PC-3 (cell line): ENCODE measurements around the gene PER2. TPM values are rescaled to one million over a fixed set of nuclear protein-coding genes. Genes with fewer than 3 reads are reported as not detected.
A peak's percentile ranks its signal among the peaks of the same experiment; 100 is the strongest.

Experiments used
- ATAC-seq: fragments of 200-7000 bp; cut with Tn5 transposase; 2 replicates; pipeline ENCODE4 v1.9.1; 2020; ENCODE audit warnings: mild to moderate bottlenecking, moderate library complexity
- BruUV-seq: library from RNA; stranded (reverse); fragments of 400-500 nt; replicated peaks from 2 replicates; lab custom pipeline; 2021; lab: Mats Ljungman, UMichigan
- CTCF ChIA-PET: fragments of 300-600 bp; sonication (Branson Sonifier 250); formaldehyde crosslinking; loops from one replicate; lab custom pipeline; 2022; ENCODE audit warnings: antibody characterized with exemption; lab: Charles Lee
- POLR2A ChIA-PET: fragments of 300-600 bp; sonication (Branson Sonifier 250); formaldehyde crosslinking; loops from one replicate; lab custom pipeline; 2022; ENCODE audit warnings: antibody characterized with exemption; ENCODE audit not compliant: unreplicated experiment; lab: Charles Lee
- DNase-seq: peaks from one replicate; pipeline ENCODE4 v3.0.0-alpha.2; 2015
- H2AFZ ChIP-seq: fragments of 300-600 bp; sonication (generic); 2 replicates; pipeline ENCODE4 v1.6.0; 2016; ENCODE audit warnings: antibody characterized with exemption, low read length
- H3F3A ChIP-seq: fragments of 300-600 bp; sonication (generic); one replicate; pipeline ENCODE4 v1.6.0; 2017; ENCODE audit warnings: antibody characterized with exemption, low read length, control low read depth, mild to moderate bottlenecking; ENCODE audit not compliant: unreplicated experiment
- H3K27ac ChIP-seq: fragments of 300-600 bp; sonication (generic); 2 replicates; pipeline ENCODE4 v1.5.1; 2016; ENCODE audit warnings: mild to moderate bottlenecking, low read length
- H3K27me3 ChIP-seq: fragments of 300-600 bp; sonication (generic); 2 replicates; pipeline ENCODE4 v1.6.1; 2016; ENCODE audit warnings: low read length, mixed read lengths
- H3K36me3 ChIP-seq: fragments of 300-600 bp; sonication (generic); 2 replicates; pipeline ENCODE4 v1.6.1; 2016; ENCODE audit warnings: low read depth, mixed run types, low read length, mixed read lengths
- H3K4me1 ChIP-seq: fragments of 300-600 bp; sonication (generic); 2 replicates; pipeline ENCODE4 v1.5.1; 2016; ENCODE audit warnings: low read length; ENCODE audit not compliant: insufficient read depth
- H3K4me2 ChIP-seq: fragments of 300-600 bp; sonication (generic); 2 replicates; pipeline ENCODE4 v1.6.0; 2016; ENCODE audit warnings: low read length
- H3K4me3 ChIP-seq: fragments of 300-600 bp; sonication (generic); 2 replicates; pipeline ENCODE4 v1.5.1; 2016; ENCODE audit warnings: mild to moderate bottlenecking, low read length, mixed read lengths
- H3K79me2 ChIP-seq: fragments of 300-600 bp; sonication (generic); 2 replicates; pipeline ENCODE4 v1.6.1; 2017; ENCODE audit warnings: low read length, mixed read lengths
- H3K9ac ChIP-seq: fragments of 300-600 bp; sonication (generic); 2 replicates; pipeline ENCODE4 v1.6.0; 2016; ENCODE audit warnings: mild to moderate bottlenecking, low read length
- H3K9me2 ChIP-seq: fragments of 300-600 bp; sonication (generic); replicated peaks from 2 replicates; pipeline ENCODE4 v1.6.1; 2016; ENCODE audit warnings: mixed run types, low read length, mixed read lengths
- H3K9me3 ChIP-seq: fragments of 300-600 bp; sonication (generic); 2 replicates; pipeline ENCODE4 v1.6.1; 2016; ENCODE audit warnings: low read length, mixed read lengths
- H4K20me1 ChIP-seq: fragments of 300-600 bp; sonication (generic); 2 replicates; pipeline ENCODE4 v1.6.1; 2016; ENCODE audit warnings: low read length, mixed read lengths
- EZH2 ChIP-seq: fragments of 300-600 bp; sonication (generic); IDR thresholded peaks from one replicate; pipeline ENCODE4 v1.6.1; 2017; ENCODE audit warnings: antibody characterized with exemption, mild to moderate bottlenecking, low read length; ENCODE audit not compliant: unreplicated experiment
- EZH2phosphoT487 ChIP-seq: fragments of 300-600 bp; sonication (generic); IDR thresholded peaks from 2 replicates; pipeline ENCODE4 v1.6.1; 2018; ENCODE audit warnings: mild to moderate bottlenecking, antibody characterized with exemption, low read length, borderline replicate concordance
- intact Hi-C: fragments of 100-400 bp; cut with micrococcal nuclease; formaldehyde crosslinking; loops from 2 replicates; pipeline ENCODE4 v1.9.0; 2023
- total RNA-seq: library from RNA; depleted of rRNA; stranded (reverse); fragments of >200 nt; gene quantifications from 2 replicates; pipeline ENCODE4 v1.2.3, GENCODE V29; 2014
- TF ChIP-seq, protein P1 (sequence below): fragments of 300-600 bp; sonication (generic); conservative IDR thresholded peaks from 2 replicates; pipeline ENCODE4 v1.5.1; 2017; ENCODE audit warnings: antibody characterized with exemption, low read depth, mild to moderate bottlenecking, low read length

The PER2 gene
- total RNA-seq, 1 experiment from 2014 or later, result 8.6 TPM

- ATAC-seq (no peak), DNase-seq (no peak)
- Histone ChIP-seq H3K79me2 (no peaks in the 10 kb centered on the region), H3K9me2 (no peaks in the 10 kb centered on the region), H4K20me1 (no peaks in the 10 kb centered on the region), H3K9ac (no peak overlapping the region), H3K27ac (no peak overlapping the region), H2AFZ (no peak overlapping the region), H3K27me3 (no peaks in the 10 kb centered on the region), H3K4me1 (peaks cover 20% of the 10 kb centered on the region), H3F3A (peaks cover 5% of the 10 kb centered on the region), H3K9me3 (no peaks in the 10 kb centered on the region), H3K4me3 (no peak overlapping the region), H3K4me2 (no peak overlapping the region), H3K36me3 (no peaks in the 10 kb centered on the region)
- ChIA-PET POLR2A (no interaction called here), CTCF (interaction anchor here (0.6 kb wide), 1 partner anchor 39 kb away, joined by 4 read pairs; no protein-coding TSS in a partner anchor)
- TF ChIP-seq EZH2phosphoT487, result no peak
- intact Hi-C loops, result no loop called here
- BruUV-seq, result no TSS peak
Measured at GRCh38 chr2:238294046-238294392, 5.6 kb upstream of the PER2 start.

DNA sequence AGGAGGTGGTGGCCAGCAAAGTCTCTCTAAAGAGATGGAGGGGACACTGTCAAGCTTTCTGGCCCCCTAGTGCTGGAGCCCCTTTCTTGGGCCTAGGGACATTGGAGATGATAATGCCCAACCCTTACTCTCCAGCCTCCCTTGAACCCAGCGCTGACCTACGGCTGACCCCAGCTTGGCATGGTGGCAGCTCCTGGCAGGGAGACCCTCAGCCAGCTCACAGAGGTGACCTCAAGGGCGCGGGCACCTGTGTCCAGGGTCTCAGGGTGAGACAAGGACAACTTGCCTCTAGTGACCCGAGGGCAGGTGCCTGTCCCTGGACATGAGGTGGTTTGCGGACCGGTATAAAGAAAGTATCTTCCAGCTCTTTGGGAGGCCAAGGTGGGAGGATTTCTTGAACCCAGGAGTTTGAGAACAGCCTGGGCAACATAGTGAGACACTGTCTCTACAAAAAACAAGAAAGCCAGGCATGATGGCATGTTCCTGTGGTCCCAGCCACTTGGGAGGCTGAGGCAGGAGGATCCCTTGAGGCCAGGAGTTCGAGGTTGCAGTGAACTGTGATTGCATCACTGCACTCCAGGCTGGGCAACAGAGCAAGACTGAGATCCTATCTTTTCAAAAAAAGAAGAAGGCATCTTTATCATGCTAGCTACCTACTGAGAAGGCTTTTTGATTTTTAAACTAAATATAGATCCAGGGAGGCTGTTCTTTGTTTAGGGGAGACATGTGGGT lies 3.3 kb upstream of the PER2 start:
- no TSS peak for BruUV-seq
- ChIA-PET POLR2A (no interaction called here), CTCF (no interaction called here)
- H3K4me1 ChIP-seq, result peaks cover 30% of the 10 kb centered on the region
- peak overlapping the region; percentile 73; the same call in 1 of the 2 replicates for H3K9ac ChIP-seq
- peaks cover 5% of the 10 kb centered on the region for H3F3A ChIP-seq
- no peak overlapping the region for H3K4me2 ChIP-seq
- no peak overlapping the region for H2AFZ ChIP-seq
- no peaks in the 10 kb centered on the region for H3K9me3 ChIP-seq
- no peaks in the 10 kb centered on the region for H3K9me2 ChIP-seq
- H3K36me3 ChIP-seq, result no peaks in the 10 kb centered on the region
- DNase-seq (no peak), ATAC-seq (no peak)
- intact Hi-C loops, result no loop called here
- H3K79me2 ChIP-seq, result peaks cover 16% of the 10 kb centered on the region
- H4K20me1 ChIP-seq, result no peaks in the 10 kb centered on the region
- TF ChIP-seq, protein P1, sequence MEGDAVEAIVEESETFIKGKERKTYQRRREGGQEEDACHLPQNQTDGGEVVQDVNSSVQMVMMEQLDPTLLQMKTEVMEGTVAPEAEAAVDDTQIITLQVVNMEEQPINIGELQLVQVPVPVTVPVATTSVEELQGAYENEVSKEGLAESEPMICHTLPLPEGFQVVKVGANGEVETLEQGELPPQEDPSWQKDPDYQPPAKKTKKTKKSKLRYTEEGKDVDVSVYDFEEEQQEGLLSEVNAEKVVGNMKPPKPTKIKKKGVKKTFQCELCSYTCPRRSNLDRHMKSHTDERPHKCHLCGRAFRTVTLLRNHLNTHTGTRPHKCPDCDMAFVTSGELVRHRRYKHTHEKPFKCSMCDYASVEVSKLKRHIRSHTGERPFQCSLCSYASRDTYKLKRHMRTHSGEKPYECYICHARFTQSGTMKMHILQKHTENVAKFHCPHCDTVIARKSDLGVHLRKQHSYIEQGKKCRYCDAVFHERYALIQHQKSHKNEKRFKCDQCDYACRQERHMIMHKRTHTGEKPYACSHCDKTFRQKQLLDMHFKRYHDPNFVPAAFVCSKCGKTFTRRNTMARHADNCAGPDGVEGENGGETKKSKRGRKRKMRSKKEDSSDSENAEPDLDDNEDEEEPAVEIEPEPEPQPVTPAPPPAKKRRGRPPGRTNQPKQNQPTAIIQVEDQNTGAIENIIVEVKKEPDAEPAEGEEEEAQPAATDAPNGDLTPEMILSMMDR, result no peak
- TF ChIP-seq EZH2 (no peak), EZH2phosphoT487 (no peak)
- peak overlapping the region; percentile 95 for H3K27ac ChIP-seq
- no peaks in the 10 kb centered on the region for H3K27me3 ChIP-seq
- H3K4me3 ChIP-seq, result no peak overlapping the region

DNA sequence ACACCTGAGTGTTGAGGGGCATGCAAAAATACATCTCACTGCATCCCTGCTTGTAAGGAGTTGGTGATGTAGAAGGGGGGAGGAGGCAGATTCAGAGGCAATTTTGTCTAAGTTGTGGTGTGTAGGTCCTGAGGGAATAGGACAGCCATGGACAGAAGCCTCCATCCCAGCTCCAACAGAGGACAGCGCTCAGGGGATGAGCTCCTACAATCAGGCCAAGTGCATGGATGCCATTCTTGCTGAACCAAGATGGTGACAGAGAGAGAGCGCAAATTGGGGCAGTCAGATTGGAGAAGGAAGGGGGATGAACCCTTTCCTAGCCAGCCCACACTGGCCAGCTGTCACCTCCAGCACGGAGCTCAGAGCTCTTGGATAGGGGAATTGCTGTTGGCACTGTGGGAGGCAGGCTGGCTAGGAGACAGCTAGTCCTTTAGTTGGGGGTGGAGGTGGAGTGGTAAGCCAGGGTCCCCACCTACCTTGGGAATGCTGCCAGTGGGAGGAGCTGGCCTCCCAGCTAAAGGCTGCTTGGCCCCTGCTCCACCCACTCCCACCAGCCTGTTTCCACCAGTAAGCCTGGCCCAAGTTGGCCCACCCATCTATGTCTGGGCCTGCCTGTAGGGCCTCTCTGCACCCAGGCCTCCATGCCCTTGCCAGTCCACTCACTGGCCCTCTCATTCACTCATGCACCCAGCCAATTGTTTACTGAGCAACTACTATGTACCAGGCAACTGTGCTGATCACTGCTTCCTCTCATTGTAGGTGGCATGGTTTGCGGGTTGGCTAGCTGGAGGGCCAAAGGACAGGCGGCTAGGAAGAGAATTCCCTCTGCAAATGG lies 2.5 kb upstream of the PER2 start:
- Histone ChIP-seq H3K27me3 (no peaks in the 10 kb centered on the region), H3K79me2 (peaks cover 24% of the 10 kb centered on the region), H3F3A (peaks cover 9% of the 10 kb centered on the region), H2AFZ (no peak overlapping the region), H3K4me1 (peaks cover 38% of the 10 kb centered on the region), H3K9me2 (no peaks in the 10 kb centered on the region), H3K9me3 (no peaks in the 10 kb centered on the region), H3K4me2 (peak overlapping the region; percentile 73), H3K4me3 (no peak overlapping the region), H3K36me3 (no peaks in the 10 kb centered on the region), H4K20me1 (no peaks in the 10 kb centered on the region), H3K27ac (peak overlapping the region; percentile 95), H3K9ac (peak overlapping the region; percentile 73)
- BruUV-seq, result no TSS peak
- TF ChIP-seq, protein P1, result no peak
- TF ChIP-seq EZH2phosphoT487 (no peak), EZH2 (no peak)
- ChIA-PET POLR2A (interaction anchor here (0.6 kb wide), 2 partner anchors 17 to 162 kb away, joined by 6 to 7 read pairs; no protein-coding TSS in a partner anchor), CTCF (interaction anchor here (0.7 to 1.0 kb wide), 2 partner anchors 14 to 260 kb away, joined by 3 to 5 read pairs; no protein-coding TSS in a partner anchor)
- DNase-seq, result no peak
- intact Hi-C loops, result loop anchor here (1.0 kb wide), 1 partner anchor 29 kb away; the partner anchor contains the start of gene TRAF3IP1
- ATAC-seq, result no peak
